Dendritic cell treated with granulocyte-macrophage colony-stimulating factor and Interleukin-4, amounts not matched to agents 40 ng/mL and 50 ng/mL, for 4 days (primary cell): ENCODE data around the gene IFNA10.
"Not testable (repeated sequence)": the region's sequence is repeated elsewhere in the genome, so short reads cannot be mapped to it uniquely, and the experiment has no call there.

ENCODE experiments used
- H3K27ac Mint-ChIP-seq: one replicate; pipeline ENCODE4 v1.8.0; 2022; ENCODE audit warnings: mild to moderate bottlenecking, mixed read lengths
- H3K27me3 Mint-ChIP-seq: one replicate; pipeline ENCODE4 v1.8.0; 2022; ENCODE audit warnings: mild to moderate bottlenecking, mixed read lengths
- H3K36me3 Mint-ChIP-seq: one replicate; pipeline ENCODE4 v1.8.0; 2022; ENCODE audit warnings: low read depth, mixed read lengths
- H3K4me1 Mint-ChIP-seq: one replicate; pipeline ENCODE4 v1.8.0; 2022; ENCODE audit warnings: low read depth, mixed read lengths
- H3K4me3 Mint-ChIP-seq: one replicate; pipeline ENCODE4 v1.8.0; 2022; ENCODE audit warnings: mild to moderate bottlenecking, moderate library complexity, mixed read lengths
- H3K9me3 Mint-ChIP-seq: one replicate; pipeline ENCODE4 v1.8.0; 2022; ENCODE audit warnings: mixed read lengths
- intact Hi-C: fragments of 100-400 bp; cut with micrococcal nuclease; formaldehyde crosslinking; loops from one replicate; pipeline ENCODE4 v1.15.0; 2022

IFNA10 gene

DNA sequence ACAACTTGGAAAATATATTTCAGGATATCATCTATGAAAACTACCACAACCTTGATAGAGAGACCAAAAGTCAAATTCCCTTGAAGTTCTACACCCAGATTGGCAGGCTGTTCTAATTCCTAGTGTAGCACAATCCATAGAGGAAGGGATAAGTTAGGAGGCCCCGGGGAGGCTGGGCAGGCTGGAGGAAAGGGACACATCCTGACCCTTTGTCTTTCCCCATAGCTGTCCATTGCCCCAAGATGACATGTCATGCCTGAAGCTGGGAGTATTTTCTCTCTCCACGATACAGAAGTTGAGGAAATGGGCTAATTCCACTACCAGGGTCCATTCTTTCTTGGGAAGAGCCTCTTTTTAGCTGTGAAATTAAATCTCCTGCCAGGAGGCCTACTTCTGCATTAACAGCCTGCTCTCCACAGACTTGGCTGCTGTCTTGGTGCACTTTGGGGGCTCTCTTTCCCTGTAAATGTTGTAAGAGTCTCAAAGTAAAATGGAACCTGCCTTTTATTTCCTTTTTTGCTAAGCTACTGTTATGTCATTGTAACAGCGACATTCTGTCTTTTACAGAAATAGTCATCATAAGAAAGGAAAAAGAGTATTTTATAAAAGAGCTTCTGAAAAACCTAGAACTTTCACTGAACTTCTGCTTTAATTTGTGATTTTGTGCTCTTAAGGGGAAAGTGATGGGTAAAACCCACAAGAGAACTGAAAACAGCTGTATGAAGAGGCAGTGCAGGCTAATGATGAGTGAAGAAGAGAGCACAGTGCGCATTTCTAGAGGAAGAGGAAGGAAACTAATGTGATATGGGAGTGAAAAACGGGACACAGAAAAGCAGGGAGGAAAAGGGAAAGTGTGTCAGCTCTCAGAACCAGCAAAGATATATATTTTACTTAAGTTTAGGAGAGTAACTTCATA, 6.7 kb upstream of the IFNA10 start:
- H3K4me3 Mint-ChIP-seq, H3K36me3 Mint-ChIP-seq, H3K9me3 Mint-ChIP-seq, H3K27ac Mint-ChIP-seq, intact Hi-C loops: not testable (repeated sequence)
- Mint-ChIP-seq H3K27me3 (peaks cover 15% of the 10 kb centered on the region), H3K4me1 (peaks cover 23% of the 10 kb centered on the region)

DNA sequence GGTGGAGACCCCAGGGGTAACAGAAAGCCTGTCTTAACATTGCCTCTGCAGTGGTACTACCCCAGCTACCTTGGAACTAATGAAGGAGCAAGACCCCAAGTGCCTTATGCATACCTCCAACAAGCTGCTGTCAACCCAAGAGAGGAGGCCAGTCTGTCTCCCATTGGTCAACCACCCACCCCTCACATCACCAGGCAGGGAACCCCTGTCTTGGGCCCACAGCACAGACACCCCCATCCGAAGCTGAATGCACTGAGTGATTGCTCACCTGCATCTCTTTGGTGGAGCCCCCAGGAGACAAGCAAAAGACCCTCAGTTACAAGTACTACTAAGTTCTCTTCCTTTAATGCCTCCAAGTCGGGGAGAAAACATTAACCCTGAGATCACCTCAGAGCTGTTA, 5.2 kb upstream of the IFNA10 start:
- H3K27ac Mint-ChIP-seq, intact Hi-C loops, H3K9me3 Mint-ChIP-seq, H3K4me3 Mint-ChIP-seq, H3K36me3 Mint-ChIP-seq: not testable (repeated sequence)
- peaks cover 25% of the 10 kb centered on the region for H3K4me1 Mint-ChIP-seq
- H3K27me3 Mint-ChIP-seq = peaks cover 15% of the 10 kb centered on the region

- H3K36me3 Mint-ChIP-seq, H3K4me3 Mint-ChIP-seq, H3K9me3 Mint-ChIP-seq, H3K27ac Mint-ChIP-seq, intact Hi-C loops: not testable (repeated sequence)
- H3K4me1 Mint-ChIP-seq = peaks cover 25% of the 10 kb centered on the region
- H3K27me3 Mint-ChIP-seq = peaks cover 14% of the 10 kb centered on the region
Measured at GRCh38 chr9:21210782-21211181, 3.8 kb upstream of the IFNA10 start.

DNA sequence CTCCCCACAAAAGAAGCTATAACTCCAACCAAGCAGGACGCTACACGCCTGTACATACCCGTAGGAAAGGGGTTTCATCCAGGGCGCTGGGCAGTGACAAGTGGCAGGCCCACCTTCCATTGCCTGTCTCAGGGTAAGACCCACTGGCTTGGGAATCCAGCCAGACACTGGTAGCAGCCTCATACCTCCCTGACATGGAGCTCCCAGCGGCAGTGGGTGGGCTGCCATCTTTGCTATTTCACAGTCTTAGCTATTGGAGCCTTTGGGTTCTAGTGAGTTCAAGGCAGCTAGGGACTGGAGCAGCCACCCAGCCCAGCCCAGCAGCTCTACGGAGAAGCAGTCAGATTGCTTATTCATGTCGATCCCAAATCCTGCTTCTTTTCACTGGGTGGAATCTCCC, 3.4 kb upstream of the IFNA10 start:
- H3K27ac Mint-ChIP-seq = no peak overlapping the region
- intact Hi-C loops = no loop called here

GRCh38 chr9:21205204-21205603, 1.7 kb downstream of the IFNA10 start:
- peaks cover 8% of the 10 kb centered on the region for H3K4me1 Mint-ChIP-seq
- intact Hi-C loops = loop anchor here (10.0 kb wide), 1 partner anchor 120 kb away; no protein-coding TSS in a partner anchor
- no peaks in the 10 kb centered on the region for H3K36me3 Mint-ChIP-seq
- H3K4me3 Mint-ChIP-seq = no peak overlapping the region
- no peaks in the 10 kb centered on the region for H3K9me3 Mint-ChIP-seq
- peaks cover 18% of the 10 kb centered on the region for H3K27me3 Mint-ChIP-seq
- no peak overlapping the region for H3K27ac Mint-ChIP-seq

More for the DNA sequence above, 3.4 kb upstream of the IFNA10 start:
- Mint-ChIP-seq H3K27me3 (peaks cover 13% of the 10 kb centered on the region), H3K36me3 (no peaks in the 10 kb centered on the region), H3K4me1 (peaks cover 25% of the 10 kb centered on the region), H3K9me3 (no peaks in the 10 kb centered on the region), H3K4me3 (no peak overlapping the region)

GRCh38 chr9:21202105-21202504, 4.8 kb downstream of the IFNA10 start, which contains the start of gene IFNA7:
Gene IFNA7 (minus strand): TSS chr9:21202205. CDS start chr9:21202165, 40 bp downstream.
- not testable (repeated sequence) for H3K4me1 Mint-ChIP-seq, H3K27ac Mint-ChIP-seq, H3K36me3 Mint-ChIP-seq, H3K4me3 Mint-ChIP-seq, H3K9me3 Mint-ChIP-seq
- intact Hi-C loops = loop anchor here (10.0 kb wide), 1 partner anchor 123 kb away; no protein-coding TSS in a partner anchor
- H3K27me3 Mint-ChIP-seq = peaks cover 18% of the 10 kb centered on the region

- H3K36me3 Mint-ChIP-seq, H3K27me3 Mint-ChIP-seq, H3K27ac Mint-ChIP-seq, H3K4me3 Mint-ChIP-seq, H3K9me3 Mint-ChIP-seq: not testable (repeated sequence)
- H3K4me1 Mint-ChIP-seq = peaks cover 14% of the 10 kb centered on the region
- intact Hi-C loops = loop anchor here (1.0 kb wide), 1 partner anchor 594 kb away; no protein-coding TSS in a partner anchor
Measured at GRCh38 chr9:21194867-21195776, 11.8 kb downstream of the IFNA10 start.

DNA sequence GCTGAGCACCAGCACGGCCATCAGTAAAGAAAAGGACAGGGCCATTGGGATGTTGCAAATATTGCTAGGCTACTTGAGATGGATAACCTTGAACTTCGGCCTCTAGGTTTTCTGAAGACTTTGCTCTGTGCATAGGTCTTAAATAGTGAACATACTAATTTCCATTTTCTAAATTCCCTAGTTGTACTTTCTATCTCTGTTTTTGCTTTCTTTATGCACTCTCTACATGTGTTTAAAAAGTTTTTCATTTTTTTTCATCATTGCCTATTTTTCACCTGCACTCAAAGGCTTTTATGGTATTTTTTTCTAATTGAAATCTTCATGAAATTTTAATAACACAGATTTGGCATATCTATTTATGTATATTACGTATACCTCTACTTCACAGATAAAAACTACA, 19.5 kb downstream of the IFNA10 start, which contains the start of gene IFNA4:
TSS of gene IFNA4 (minus strand) at position 101 of the 400 bp plus-strand sequence. CDS start at position 45, 56 bp downstream.
- H3K27ac Mint-ChIP-seq, H3K36me3 Mint-ChIP-seq, H3K9me3 Mint-ChIP-seq, H3K4me3 Mint-ChIP-seq, intact Hi-C loops, H3K27me3 Mint-ChIP-seq: not testable (repeated sequence)
- H3K4me1 Mint-ChIP-seq = peaks cover 29% of the 10 kb centered on the region

- H3K4me1 Mint-ChIP-seq = peaks cover 22% of the 10 kb centered on the region
- H3K4me3 Mint-ChIP-seq, intact Hi-C loops, H3K9me3 Mint-ChIP-seq, H3K36me3 Mint-ChIP-seq, H3K27me3 Mint-ChIP-seq: not testable (repeated sequence)
- peak overlapping the region; percentile 33 for H3K27ac Mint-ChIP-seq
Measured at GRCh38 chr9:21182810-21183736, 23.9 kb downstream of the IFNA10 start.

GRCh38 chr9:21174671-21175070, 32.3 kb downstream of the IFNA10 start:
- Mint-ChIP-seq H3K27me3 (no peaks in the 10 kb centered on the region), H3K27ac (no peak overlapping the region), H3K4me1 (peaks cover under 1% of the 10 kb centered on the region), H3K9me3 (no peaks in the 10 kb centered on the region), H3K4me3 (no peak overlapping the region), H3K36me3 (no peaks in the 10 kb centered on the region)
- intact Hi-C loops = no loop called here

- Mint-ChIP-seq H3K9me3 (no peaks in the 10 kb centered on the region), H3K4me3 (no peak overlapping the region), H3K27ac (no peak overlapping the region), H3K27me3 (no peaks in the 10 kb centered on the region), H3K4me1 (peaks cover 9% of the 10 kb centered on the region), H3K36me3 (no peaks in the 10 kb centered on the region)
- intact Hi-C loops = no loop called here
Measured at GRCh38 chr9:21172156-21172555, 34.8 kb downstream of the IFNA10 start.

GRCh38 chr9:21171351-21171750, 35.6 kb downstream of the IFNA10 start:
- Mint-ChIP-seq H3K4me1 (peaks cover 9% of the 10 kb centered on the region), H3K9me3 (no peaks in the 10 kb centered on the region), H3K4me3 (no peak overlapping the region), H3K27ac (no peak overlapping the region), H3K36me3 (no peaks in the 10 kb centered on the region), H3K27me3 (no peaks in the 10 kb centered on the region)
- intact Hi-C loops = no loop called here

DNA sequence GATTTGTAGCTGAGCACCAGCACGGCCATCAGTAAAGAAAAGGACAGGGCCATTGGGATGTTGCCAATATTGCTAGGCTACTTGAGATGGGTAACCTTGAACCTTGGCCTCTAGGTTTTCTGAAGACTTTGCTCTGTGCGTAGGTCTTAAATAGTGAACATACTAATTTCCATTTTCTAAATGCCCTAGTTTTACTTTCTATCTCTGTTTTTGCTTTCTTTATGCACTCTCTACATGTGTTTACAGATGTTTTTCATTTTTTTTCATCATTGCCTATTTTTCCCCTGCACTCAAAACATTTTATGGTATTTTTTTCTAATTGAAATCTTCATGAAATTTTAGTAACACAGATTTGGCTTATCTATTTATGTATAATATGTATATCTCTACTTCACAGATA, 40.4 kb downstream of the IFNA10 start, which contains the start of gene IFNA21:
TSS of gene IFNA21 (minus strand) at position 101 of the 400 bp plus-strand sequence. CDS start at position 53, 48 bp downstream.
- H3K4me1 Mint-ChIP-seq, H3K9me3 Mint-ChIP-seq, H3K4me3 Mint-ChIP-seq, H3K27ac Mint-ChIP-seq, H3K36me3 Mint-ChIP-seq, H3K27me3 Mint-ChIP-seq, intact Hi-C loops: not testable (repeated sequence)
